NCI-H526 (cell line): Measurements from ENCODE around the gene ZDHHC11B.
"Not testable (repeated sequence)": the region's sequence is repeated elsewhere in the genome, so short reads cannot be mapped to it uniquely, and the experiment has no call there.

Experiments used
- DNase-seq, 2 experiments: peaks; one replicate each; lab custom pipeline; 2025; lab: John Stamatoyannopoulos, UW

The ZDHHC11B gene

DNA sequence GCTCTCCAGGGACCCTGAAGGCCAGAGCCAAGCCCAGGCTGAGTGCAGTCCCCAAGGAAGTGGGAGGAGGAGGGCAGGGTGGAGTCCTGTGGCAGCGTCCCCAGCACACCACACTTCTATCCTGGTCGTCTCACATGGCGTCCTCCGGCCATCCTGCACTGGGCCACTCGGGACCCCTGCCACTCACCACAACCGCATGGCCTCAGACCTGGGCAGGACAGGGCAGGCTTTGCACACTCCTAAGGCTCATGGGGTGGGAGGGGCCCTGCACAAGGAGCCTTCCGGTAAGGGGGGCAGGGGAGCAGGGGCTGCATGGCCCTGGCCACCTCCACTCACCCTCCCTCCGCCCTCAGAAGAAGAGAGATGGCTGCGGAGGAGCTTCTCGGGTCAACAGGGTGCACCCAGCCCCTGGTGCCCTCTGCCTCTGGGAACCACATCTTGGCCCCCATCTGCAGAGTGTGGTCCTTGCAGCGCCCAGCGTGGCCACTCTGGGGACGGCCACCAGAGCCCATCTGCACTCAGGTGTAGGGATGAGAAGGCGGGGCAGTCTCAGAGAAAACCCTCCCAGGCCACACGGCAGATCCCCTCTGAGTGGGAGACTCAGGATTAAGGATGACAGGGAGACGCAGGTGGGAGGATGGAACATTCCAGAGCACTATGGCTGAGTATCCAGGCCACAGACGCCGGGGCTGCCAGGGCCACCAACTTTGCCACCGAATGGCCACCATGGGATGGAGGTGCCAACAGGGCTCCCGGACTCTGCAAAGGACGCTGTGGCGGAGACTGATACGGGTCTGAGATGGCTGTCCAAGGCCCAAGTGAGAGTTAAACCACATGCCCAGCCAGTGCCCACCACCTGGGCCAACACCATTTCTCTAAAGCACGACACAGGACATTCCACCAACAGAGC is 99.0 kb downstream of the ZDHHC11B start:
- DNase-seq: no peak

DNA sequence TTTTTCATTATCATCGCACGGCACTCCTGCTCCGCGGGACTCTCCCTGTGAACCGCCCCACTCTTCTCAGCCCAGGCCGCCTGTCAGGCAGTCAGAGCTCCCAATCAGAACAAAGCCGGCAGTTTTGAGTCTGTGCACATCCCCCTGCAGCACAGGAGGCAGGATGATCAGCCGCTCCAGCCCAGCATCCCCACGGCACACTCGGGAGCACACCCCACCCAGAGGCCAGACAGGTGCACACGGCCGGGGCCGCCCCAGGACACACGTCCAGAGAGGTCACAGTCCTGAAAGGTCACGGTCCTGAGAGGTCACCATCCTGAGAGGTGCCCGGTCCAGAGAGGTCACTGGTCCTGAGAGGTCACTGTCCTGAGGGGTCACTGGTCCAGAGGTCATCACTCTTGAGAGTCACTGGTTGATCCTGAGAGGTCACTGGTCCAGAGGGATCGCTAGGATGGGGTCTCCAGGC is 99.7 kb downstream of the ZDHHC11B start:
- no peak for DNase-seq

DNA sequence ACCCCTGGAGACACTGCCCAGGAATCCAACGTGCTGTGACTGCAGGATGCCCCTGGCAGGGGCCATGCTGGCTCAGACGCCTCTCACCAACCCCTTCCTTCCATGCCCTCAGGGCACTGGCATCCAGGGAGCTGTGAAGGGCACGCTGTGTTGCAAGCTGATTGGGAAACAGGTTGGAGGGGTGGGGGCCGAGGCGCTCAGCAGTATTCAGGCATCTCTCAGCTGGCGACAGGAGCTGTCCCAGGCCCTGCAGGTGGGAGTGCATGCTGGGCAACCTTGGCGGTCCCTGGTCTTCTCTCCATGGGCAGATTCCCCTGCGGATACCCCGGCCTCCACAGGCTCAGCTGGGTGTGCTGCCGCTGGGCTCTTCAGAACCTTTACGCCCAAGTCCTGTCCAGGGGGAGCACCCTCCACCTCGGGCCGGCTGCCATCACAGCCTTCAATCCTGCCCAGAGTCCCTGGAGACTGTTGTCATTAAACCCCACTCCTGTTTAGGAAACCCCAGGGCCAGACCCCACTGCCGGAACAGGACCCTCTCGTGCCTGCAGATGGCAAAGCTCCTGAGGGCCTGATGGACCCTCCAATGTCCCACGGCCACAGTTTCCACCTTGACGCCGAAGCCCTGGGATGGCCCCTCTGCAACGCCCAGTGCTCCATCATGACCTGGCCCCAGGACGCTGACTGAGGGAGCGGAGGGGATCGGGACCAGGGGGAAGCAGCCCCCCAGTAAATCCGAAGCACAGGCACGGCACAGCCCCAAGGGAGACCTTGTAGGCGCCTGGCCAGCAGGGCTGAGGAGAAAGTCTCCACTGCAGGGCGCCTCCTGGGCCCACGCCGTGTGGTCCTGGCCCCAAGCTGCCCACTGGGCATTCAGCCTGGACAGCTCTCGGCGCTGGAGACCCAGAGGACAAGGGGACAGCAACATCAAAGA is 100.7 kb downstream of the ZDHHC11B start:
- DNase-seq: no peak

DNA sequence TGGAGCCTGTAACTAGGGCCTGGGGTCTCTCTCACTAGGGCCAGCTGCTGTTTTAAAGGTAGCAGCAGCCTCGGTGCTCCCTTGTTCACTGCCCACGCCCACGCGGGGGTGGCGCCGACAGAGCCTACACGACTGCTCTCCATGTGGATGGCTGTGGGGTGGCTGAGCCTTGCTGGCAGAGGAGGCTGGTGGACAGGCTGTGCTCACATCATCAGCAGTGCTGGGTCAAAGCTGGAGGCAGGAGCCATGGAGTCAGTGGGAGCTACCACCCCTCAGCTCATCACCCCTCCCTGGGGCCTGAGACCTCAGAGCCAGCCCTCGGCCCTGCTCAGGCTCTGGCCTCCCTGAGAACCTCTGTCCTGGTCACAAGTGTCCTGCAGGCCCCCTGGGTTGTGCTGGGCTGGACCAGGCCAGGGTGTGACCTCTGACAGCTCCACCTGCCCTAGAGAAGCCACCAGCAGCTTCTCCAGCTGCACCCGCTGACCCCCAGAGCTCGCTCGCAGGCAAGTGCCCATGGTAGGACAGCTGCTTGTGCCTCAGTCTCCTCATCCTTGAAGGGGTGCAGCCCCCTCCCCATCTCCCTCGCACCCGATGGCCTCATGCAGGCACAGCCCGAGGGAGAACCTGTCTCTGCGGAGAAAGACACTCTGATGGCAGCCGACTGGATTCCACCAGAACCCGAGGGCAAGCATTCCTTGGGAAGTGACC is 101.7 kb downstream of the ZDHHC11B start:
- DNase-seq: not testable (repeated sequence)

DNA sequence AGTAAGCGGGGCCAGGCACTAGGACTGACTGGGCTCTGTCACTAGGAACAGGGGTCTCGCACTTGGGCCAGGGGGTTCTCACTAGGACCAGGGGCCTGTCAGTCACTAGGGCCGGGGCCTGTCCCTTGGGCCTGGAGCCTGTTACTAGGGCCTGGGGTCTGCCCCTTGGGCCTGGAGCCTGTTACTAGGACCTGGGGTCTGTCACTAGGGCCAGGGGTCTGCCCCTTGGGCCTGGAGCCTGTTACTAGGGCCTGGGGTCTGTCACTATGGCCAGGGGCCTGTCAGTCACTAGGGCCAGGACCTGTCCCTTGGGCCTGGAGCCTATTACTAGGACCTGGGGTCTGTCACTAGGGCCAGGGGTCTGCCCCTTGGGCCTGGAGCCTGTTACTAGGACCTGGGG is 102.3 kb downstream of the ZDHHC11B start:
- not testable (repeated sequence) for DNase-seq

DNA sequence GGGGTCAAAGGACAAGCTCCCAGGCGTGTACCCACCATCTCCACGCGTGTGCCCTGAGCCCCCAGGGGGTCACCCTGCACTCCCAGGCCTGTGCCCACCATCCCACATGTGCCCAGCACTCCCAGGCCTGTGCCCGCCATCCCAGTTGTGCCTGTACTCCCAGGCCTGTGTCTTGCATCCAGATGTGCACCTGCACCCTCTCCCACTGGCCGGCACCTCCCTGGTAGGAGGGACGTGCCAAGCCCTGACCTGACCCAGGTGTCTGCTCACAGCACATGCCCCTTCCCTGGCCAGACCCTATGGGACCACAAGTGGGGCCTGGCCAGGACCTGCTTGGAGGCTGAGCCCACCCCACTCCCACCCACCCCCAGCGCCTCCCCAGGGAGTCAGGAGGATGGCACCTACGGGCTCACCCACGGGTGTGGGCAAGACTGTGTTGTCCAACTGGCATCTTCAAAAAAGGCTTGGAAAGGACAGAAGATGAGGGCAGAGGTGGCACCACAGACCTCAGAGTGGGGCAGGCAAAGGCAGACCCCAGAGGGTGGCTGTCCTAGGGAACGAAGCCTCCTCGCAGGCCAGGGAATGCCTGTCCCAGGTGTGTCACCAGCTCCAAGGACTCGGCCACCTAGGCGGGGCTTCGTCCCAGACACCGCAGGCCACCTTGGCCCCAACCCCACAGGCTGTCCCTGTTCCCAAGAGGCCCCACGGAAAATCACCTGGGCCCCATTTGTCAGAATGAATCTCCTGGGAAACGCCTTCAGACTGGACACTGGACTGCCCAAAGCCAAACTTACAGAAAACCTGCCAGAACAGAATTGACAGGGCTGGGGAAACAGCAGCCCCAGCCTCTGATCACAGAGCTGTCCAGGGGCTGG is 103.0 kb downstream of the ZDHHC11B start:
- not testable (repeated sequence) for DNase-seq

DNA sequence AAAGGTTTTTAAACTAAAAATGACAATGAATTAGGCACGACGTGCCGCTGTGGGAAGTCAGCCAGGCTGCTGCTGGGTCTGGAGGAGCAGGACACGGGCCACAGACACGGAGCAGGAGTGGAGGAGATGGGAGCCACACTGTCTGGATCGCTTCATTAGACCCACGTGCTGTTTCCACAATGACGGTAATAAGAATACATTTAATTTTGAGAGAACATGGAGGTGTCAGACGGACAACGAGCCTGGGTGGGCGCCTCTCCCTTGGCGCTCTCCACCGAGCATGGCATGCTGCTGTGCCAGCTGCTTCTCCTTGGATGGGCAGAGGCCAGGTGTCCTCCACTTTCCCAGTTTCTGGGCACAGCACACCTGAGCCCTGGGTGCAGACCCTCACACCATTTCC is 103.7 kb downstream of the ZDHHC11B start:
- not testable (repeated sequence) for DNase-seq

DNA sequence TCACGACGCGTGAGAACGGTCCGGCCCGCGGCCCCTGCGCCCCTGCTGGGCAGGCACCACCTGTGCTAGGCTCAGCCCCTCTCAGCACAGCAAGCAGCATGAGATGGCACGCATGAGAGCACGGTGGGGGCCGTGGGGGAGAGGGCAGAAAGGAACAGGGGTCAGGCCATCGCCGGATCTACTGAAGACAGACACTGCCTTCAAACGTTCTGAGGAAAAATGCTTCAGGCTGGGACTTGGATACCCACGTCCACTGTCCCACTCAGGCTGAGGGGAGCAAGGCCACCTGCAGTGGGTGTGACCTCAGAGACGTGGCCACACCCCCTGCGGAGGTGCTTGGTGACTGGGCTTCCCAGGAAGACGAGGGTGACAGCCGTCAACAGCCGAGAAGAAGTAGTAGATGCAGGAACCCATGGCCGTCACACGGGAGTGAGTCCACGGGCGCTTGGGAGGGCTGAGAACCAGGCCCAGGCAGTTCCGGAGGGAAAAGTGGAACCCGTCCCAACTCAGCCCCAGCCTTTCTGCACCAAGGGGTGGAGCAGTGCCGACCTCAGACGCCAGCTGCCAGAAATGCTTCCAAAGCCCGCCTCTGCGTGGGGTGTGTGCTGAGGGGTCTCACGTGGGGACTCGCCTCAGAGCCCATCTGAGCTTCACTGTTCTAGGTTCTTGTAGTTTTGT is 104.3 kb downstream of the ZDHHC11B start:
- DNase-seq: not testable (repeated sequence)

DNA sequence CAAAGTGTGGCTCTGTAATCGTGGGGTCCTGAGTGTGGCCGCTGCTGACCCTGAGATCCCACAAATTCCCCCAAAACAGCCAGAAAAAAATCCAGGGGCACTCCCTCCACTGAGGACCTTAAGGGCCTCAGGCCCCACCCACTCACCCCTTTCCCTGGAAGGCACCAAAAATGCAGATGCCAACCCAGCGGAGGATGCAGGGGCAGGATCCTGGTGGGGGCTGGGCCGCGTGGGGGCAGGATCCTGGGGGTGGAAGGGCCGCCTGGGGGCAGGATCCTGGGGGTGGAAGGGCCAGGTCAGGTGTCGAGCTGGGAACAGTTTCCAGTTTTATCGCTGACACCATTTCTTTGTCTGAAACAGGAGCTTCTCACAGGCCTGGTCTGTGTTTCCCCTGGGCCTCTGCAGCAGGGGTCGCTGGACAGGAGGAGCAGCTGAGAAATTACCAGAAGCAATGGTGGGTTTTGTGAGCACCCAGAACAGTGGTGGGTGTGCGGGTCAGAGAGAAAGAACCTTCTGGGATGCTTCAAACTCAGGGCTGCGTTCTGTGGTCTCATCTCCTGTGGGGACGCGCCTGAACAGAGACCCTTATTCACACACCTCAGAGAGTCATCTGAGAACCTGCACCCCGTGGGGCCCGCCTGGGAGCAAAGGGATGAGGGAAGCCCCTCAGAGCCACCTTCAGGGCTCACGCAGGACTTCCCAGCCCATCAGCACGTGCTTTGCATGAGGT is 105.2 kb downstream of the ZDHHC11B start:
- DNase-seq: not testable (repeated sequence)

DNA sequence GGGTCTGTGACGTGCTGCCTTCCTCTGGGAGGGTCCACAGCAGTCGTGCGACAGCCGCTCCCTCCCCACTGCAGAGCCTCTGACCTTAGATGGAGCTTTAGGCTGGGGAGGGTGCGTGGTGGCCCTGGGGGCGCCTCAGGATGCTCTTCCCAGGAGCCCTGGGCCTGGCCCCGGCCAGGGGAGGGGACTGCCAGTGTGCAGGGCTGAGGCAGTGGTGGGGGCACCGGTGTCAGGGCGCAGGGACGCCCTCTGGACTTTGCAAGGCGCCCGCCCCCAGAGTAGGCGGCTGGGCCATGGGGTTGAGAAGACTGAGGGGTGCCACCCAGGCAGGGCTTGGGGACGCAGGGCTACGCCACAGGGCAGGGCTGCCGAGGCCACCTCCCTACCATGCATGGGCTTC is 106.0 kb downstream of the ZDHHC11B start:
- not testable (repeated sequence) for DNase-seq

DNA sequence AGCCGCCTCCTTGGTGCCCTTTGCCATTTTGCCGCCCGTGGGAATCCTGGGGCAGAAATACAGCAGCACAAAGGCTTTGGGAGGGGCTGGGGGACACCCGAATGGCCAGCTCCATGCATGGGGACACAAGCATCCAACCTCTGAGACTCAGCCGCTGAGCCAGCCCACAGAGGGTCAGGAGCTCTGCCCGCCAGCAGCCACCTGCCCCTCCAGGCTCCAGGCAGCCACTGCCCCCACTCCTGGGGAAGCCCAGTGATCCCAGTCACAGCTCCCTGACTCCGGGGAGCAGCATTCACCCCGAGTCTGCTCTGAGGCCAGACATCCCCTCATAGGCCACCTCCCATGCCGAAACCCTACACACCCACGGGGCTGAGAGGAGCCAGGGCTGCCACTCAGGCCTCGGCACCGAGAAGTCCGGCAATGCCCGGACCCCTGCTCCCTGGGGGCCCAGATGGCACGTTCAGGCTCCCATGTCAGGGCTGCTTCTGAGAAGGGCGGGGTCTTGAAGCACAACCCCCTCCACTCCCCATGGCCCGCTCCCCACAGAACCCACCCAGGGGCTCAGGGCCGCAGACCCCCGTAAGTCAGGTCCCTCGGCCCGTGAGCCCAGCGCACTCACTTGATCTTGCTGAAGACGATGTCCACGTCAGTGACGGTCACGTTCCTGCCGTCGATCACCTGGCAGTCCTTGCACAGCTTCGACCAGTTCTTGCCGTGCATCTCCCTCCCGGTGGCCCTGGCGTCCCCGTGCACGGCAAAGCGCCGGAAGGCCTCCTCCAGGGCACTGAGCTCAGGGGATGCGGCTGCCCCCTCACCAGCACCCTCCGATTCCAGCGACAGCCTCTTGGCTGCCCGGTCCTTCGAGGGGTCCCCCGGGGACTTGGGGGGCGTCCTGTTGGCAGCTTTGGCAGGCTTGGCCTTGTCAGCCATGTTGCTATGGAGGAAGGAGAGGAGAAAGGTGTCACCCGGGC is 107.1 kb downstream of the ZDHHC11B start:
- no peak for DNase-seq

DNA sequence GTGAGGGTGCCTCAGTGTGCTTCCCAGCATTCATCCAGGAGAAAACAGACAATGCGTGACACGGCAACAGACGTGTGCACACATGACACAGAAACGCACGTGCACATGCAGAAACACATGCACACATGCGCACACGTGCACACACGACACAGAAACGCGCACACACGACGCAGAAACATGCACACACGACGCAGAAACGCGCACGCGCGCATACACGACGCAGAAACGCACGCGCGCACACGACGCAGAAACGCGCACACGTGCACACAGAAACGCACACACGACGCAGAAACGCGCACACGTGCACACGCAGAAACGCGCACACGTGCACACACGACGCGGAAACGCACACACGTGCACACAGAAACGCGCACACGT is 107.8 kb downstream of the ZDHHC11B start:
- no peak for DNase-seq

DNA sequence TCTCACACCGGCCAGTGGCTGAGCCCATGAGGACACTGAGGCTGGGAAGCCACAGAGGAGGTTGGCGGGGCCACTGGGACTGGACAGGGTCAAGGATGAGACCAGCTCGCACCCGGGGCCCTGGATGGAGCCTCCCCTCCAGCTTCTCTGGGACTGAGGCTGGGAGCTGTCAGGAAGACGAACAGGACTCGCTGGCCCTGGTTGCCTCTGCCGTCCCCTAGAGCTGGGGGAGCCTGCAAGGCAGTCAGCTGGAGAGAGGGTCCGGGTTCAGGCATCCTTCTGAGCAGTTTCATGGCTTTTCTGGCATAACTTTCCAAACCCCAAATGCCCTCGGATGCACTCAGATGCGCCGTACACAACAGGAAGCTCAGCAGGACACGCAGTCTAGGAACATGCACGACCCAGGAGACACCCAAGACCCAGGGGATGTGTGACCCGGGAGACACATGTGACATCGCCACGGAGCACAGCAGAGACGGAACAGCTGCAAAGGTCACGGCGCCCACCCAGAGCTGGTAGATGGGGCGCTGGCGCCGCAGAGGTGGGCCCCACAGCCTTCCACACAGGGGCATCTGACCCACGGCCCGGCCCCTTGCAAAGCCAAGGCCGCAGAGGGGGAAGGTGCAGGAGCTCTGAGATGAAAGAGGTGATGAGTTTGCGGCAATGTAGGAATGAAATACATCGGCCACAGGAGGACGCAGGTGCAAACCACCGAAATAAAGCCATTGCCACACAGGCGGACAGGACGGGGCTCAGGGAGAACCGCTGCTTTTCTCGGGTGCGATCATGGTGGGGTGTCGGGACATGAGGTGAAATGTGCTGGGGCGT is 108.4 kb downstream of the ZDHHC11B start:
- DNase-seq: no peak

DNA sequence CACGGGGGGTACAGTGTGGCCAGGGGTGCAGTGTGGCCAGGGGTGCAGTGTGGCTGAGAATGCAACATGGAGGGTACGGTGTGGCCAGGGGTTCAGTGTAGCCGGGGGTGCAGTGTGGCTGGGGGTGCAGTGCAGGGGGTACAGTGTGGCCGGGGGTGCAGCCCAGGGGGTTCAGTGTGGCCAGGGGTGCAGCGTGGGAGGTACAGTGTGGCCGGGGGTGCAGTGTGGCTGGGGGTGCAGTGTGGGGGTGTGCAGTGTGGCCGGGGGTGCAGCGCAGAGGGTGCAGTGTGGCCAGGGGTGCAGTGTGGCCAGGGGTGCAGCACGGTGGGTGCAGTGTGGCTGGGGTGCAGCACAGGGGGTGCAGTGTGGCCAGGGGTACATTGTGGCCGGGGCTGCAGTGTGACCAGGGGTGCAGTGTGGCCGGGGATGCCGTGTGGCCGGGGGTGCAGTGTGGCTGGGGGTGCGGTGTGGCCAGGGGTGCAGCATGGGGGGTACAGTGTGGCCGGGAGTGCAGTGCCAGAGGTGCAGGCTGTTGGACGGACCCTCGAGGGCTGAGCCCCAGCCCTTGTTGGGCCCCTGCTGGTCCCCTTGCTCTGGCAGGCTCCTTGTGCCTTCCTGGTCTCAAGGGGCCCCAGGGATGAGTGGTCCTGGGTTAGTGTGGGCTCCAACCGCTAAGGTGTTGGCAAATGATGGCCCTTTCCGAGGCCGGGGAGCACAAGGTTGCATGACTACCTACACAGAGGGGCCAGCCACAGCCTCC is 109.2 kb downstream of the ZDHHC11B start:
- no peak for DNase-seq

DNA sequence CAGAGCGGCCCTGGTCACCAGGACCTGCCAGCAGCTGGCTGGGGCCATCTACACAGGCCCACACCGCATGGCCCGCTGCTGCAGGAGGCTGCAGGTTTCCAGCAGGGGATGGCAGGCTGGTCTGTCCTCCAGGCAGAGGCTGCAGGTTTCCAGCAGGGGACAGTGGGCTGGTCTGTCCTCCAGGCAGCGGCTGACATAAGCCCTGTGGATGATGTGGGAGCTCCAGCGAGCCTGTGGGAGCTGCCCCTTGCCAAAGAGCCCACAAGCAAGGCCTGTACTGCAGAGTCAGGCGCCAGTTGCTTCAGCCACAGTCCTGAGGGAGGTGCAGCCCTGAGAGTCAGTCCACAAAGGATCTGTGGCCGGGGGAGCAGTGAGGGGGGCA is 109.9 kb downstream of the ZDHHC11B start:
- peak in 1 of 2 experiments; percentile 17 for DNase-seq

DNA sequence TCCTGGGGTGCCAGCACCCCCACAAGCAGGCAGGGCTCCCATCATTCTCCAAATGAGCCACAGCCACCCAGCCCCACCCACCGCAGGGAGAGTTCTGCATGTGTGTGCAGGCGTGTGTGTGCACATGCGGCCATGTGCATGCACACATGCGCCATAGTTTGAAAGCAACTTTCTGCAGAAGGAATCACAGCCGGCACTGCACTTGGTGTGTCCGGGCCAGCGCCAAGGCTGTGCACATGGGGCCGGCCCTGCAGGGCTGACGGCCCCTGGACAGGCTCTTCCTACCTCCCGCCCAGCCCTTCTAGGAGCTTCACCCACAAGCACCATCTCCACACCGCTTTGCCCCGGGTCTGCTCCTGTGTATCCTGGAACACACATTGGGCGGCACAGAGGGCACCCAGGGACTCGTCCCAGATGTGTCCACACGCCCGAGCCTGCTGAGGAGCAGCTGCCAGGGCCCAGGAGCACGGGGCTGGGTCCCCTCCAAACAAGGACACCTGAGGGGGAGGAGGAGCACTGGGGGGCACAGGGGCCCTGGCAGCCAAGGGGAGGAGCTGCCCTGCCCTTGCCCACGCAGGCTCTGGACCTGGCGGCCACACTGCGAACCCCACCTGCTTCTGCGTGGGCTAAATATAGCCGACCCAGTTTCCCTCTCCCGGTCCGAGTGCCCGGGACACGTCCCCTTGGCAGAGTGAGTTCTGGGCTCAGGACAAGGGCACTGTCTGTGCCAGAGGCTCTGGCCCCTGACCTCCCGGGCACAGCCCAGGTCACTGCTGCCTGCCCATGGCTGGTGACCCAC is 110.5 kb downstream of the ZDHHC11B start:
- DNase-seq: peak in 1 of 2 experiments; percentile 18
